CD14-positive monocyte (primary cell): ENCODE data around the gene TMEM117. TPM values are rescaled to one million over a fixed set of nuclear protein-coding genes. Genes with fewer than 3 reads are reported as not detected.

Experiments
- DNase-seq, 3 donors: peaks; one replicate each; pipeline ENCODE4 v3.0.0-alpha.2; 2011 to 2022
- H2AFZ ChIP-seq: 2 replicates; pipeline ENCODE4 v1.6.0; 2012; ENCODE audit warnings: mild to moderate bottlenecking, low read depth, low read length, inconsistent platforms; ENCODE audit not compliant: insufficient read depth, poor library complexity, severe bottlenecking
- H3K27ac ChIP-seq, 2 donors: 1 replicate in 1 of 2; 2 replicates in 1 of 2; pipeline ENCODE4 v1.5.1; 2012 to 2013; ENCODE audit warnings: low read length in 2 of 2, control low read depth in 1 of 2, inconsistent platforms in 1 of 2, low read depth in 1 of 2, mild to moderate bottlenecking in 1 of 2
- H3K27me3 ChIP-seq, 2 donors: one replicate each; pipeline versions ENCODE4 v1.6.0 to v1.6.1; 2011 to 2013; ENCODE audit warnings: low read length in 2 of 2; ENCODE audit not compliant: control insufficient read depth in 2 of 2, insufficient read depth in 2 of 2
- H3K36me3 ChIP-seq, 2 donors: replicated peaks in 1 of 2; 1 replicate in 1 of 2; 2 replicates in 1 of 2; pipeline versions ENCODE4 v1.5.1 to v1.6.1; 2012 to 2013; ENCODE audit warnings: low read length in 2 of 2, control low read depth in 1 of 2, inconsistent platforms in 1 of 2, mild to moderate bottlenecking in 1 of 2; ENCODE audit not compliant: insufficient read depth in 2 of 2, control insufficient read depth in 1 of 2
- H3K4me1 ChIP-seq, 2 donors: 1 replicate in 1 of 2; 2 replicates in 1 of 2; pipeline versions ENCODE4 v1.5.1 to v1.6.1; 2012 to 2013; ENCODE audit warnings: low read length in 2 of 2, control low read depth in 1 of 2, inconsistent platforms in 1 of 2, mild to moderate bottlenecking in 1 of 2, moderate library complexity in 1 of 2; ENCODE audit not compliant: insufficient read depth in 2 of 2, control insufficient read depth in 1 of 2
- H3K4me2 ChIP-seq: replicated peaks from 2 replicates; pipeline ENCODE3; 2012; ENCODE audit warnings: low read length, moderate library complexity, mild to moderate bottlenecking; ENCODE audit not compliant: poor library complexity, severe bottlenecking; ENCODE audit errors: extremely low read depth
- H3K4me3 ChIP-seq, 3 experiments: fragments of 200-600 bp in 1 of 3; sonication (generic) in 1 of 3; replicated peaks in 1 of 3; 1 replicate in 2 of 3; 2 replicates in 1 of 3; pipeline ENCODE4 v1.5.1; 2011 to 2013; ENCODE audit warnings: low read length in 3 of 3, mild to moderate bottlenecking in 3 of 3, control low read depth in 2 of 3, low read depth in 2 of 3, inconsistent platforms in 1 of 3, moderate library complexity in 1 of 3
- H3K79me2 ChIP-seq: 2 replicates; pipeline ENCODE4 v1.6.0; 2012; ENCODE audit warnings: mild to moderate bottlenecking, control low read depth, inconsistent platforms, low read length, moderate library complexity; ENCODE audit not compliant: insufficient read depth
- H3K9ac ChIP-seq: 2 replicates; pipeline ENCODE4 v1.6.0; 2017; ENCODE audit warnings: low read length, mild to moderate bottlenecking; ENCODE audit not compliant: insufficient read depth, poor library complexity, severe bottlenecking
- H3K9me3 ChIP-seq, 2 donors: replicated peaks in 1 of 2; 1 replicate in 1 of 2; 2 replicates in 1 of 2; pipeline versions ENCODE4 v1.5.1 to v1.6.1; 2012 to 2013; ENCODE audit warnings: low read length in 2 of 2, control low read depth in 1 of 2; ENCODE audit not compliant: control insufficient read depth in 1 of 2, insufficient read depth in 1 of 2
- H4K20me1 ChIP-seq: 2 replicates; pipeline ENCODE4 v1.6.0; 2012; ENCODE audit warnings: mild to moderate bottlenecking, low read length, control low read depth, moderate library complexity; ENCODE audit not compliant: insufficient read depth
- H3K27ac Mint-ChIP-seq, 7 donors: one replicate each; pipeline ENCODE4 v1.8.0; 2020; ENCODE audit warnings: mild to moderate bottlenecking in 7 of 7, mixed read lengths in 7 of 7, moderate library complexity in 6 of 7, inconsistent platforms in 2 of 7
- H3K27me3 Mint-ChIP-seq, 3 donors: one replicate each; pipeline ENCODE4 v1.8.0; 2021 to 2022; ENCODE audit warnings: low read depth in 3 of 3, mild to moderate bottlenecking in 3 of 3, mixed read lengths in 3 of 3, moderate library complexity in 3 of 3, inconsistent platforms in 1 of 3
- H3K36me3 Mint-ChIP-seq, 2 donors: one replicate each; pipeline ENCODE4 v1.8.0; 2020; ENCODE audit warnings: mixed read lengths in 2 of 2, inconsistent platforms in 1 of 2, mild to moderate bottlenecking in 1 of 2
- H3K4me1 Mint-ChIP-seq: one replicate; pipeline ENCODE4 v1.8.0; 2020; ENCODE audit warnings: mild to moderate bottlenecking, mixed read lengths
- H3K4me3 Mint-ChIP-seq, 2 donors: one replicate each; pipeline ENCODE4 v1.8.0; 2020; ENCODE audit warnings: mild to moderate bottlenecking in 2 of 2, mixed read lengths in 2 of 2, moderate library complexity in 1 of 2
- H3K9me3 Mint-ChIP-seq, 7 donors: one replicate each; pipeline ENCODE4 v1.8.0; 2020 to 2022; ENCODE audit warnings: mixed read lengths in 7 of 7, mild to moderate bottlenecking in 6 of 7, moderate library complexity in 6 of 7, inconsistent platforms in 2 of 7
- WGBS: methylation state at CpG from one replicate; pipeline ENCODE4 v1.1.5; 2013; ENCODE audit warnings: missing lambda C conversion rate; ENCODE audit not compliant: insufficient coverage; 5-methylcytosine and 5-hydroxymethylcytosine counted together
- intact Hi-C, 2 donors: fragments of 100-400 bp; cut with micrococcal nuclease; formaldehyde crosslinking; loops; one replicate each; pipeline versions ENCODE4 v1.15.0 to v1.15.1; 2023
- polyA plus RNA-seq, 3 donors: library from polyadenylated mRNA; depleted of rRNA in 1 of 3; unstranded in 2 of 3; stranded (reverse) in 1 of 3; fragments of 300-500 nt in 2 of 3; fragments of >200 nt in 1 of 3; fragmentation: Illumina TruSeq in 2 of 3; gene quantifications; 1 replicate in 2 of 3; 2 replicates in 1 of 3; pipeline ENCODE4 v1.2.3, GENCODE V29; 2012 to 2021
- TF ChIP-seq, protein P1 (sequence below): fragments of 200-600 bp; IDR thresholded peaks from one replicate; pipeline ENCODE4 v1.8.0; 2022; ENCODE audit warnings: antibody characterized with exemption, mild to moderate bottlenecking

Gene TMEM117
- polyA plus RNA-seq, 3 donors = 0.11 to 0.42 TPM; not detected in 1

DNA sequence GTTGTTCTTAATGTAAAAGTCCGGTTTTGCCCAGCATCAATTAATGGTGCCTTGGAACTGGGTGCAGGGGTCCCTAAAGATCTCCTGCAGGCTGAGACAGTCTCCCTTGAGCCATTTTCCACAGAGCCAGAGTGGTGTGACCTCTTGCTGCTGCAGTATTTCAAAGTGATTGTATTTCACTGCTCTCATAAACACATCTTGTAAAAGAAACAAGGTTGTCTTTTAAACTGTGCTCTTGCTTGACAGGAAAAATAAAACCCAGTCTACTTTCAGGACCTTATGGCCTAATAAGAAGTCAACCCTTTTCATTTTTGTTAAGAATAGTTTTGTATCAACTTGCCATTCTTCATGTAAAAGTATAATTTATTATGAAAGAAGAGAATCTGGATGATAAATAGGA is 44.7 kb downstream of the TMEM117 start:
- Histone ChIP-seq H3K36me3 (no peaks in the 10 kb centered on the region), H3K4me3 (no peak overlapping the region), H3K27ac (no peak overlapping the region), H2AFZ (no peak overlapping the region), H3K9ac (no peak overlapping the region), H3K79me2 (no peaks in the 10 kb centered on the region), H3K4me2 (no peak overlapping the region), H3K4me1 (no peaks in the 10 kb centered on the region), H4K20me1 (no peaks in the 10 kb centered on the region), H3K27me3 (no peaks in the 10 kb centered on the region), H3K9me3 (no peaks in the 10 kb centered on the region)
- 100% methylated on average over 1 of the region's 1 CpG for WGBS
- Mint-ChIP-seq H3K9me3 (no peaks in the 10 kb centered on the region), H3K4me1 (no peaks in the 10 kb centered on the region), H3K36me3 (no peaks in the 10 kb centered on the region), H3K27ac (no peak overlapping the region), H3K27me3 (peaks cover 2 to 3% (median 2%) of the 10 kb centered on the region in 3 donors), H3K4me3 (no peak overlapping the region)
- TF ChIP-seq, protein P1, sequence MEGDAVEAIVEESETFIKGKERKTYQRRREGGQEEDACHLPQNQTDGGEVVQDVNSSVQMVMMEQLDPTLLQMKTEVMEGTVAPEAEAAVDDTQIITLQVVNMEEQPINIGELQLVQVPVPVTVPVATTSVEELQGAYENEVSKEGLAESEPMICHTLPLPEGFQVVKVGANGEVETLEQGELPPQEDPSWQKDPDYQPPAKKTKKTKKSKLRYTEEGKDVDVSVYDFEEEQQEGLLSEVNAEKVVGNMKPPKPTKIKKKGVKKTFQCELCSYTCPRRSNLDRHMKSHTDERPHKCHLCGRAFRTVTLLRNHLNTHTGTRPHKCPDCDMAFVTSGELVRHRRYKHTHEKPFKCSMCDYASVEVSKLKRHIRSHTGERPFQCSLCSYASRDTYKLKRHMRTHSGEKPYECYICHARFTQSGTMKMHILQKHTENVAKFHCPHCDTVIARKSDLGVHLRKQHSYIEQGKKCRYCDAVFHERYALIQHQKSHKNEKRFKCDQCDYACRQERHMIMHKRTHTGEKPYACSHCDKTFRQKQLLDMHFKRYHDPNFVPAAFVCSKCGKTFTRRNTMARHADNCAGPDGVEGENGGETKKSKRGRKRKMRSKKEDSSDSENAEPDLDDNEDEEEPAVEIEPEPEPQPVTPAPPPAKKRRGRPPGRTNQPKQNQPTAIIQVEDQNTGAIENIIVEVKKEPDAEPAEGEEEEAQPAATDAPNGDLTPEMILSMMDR = no peak
- no peak for DNase-seq
- intact Hi-C loops = loop anchor here (5.0 to 10.0 kb wide), 2 partner anchors 103 to 436 kb away; no protein-coding TSS in a partner anchor

DNA sequence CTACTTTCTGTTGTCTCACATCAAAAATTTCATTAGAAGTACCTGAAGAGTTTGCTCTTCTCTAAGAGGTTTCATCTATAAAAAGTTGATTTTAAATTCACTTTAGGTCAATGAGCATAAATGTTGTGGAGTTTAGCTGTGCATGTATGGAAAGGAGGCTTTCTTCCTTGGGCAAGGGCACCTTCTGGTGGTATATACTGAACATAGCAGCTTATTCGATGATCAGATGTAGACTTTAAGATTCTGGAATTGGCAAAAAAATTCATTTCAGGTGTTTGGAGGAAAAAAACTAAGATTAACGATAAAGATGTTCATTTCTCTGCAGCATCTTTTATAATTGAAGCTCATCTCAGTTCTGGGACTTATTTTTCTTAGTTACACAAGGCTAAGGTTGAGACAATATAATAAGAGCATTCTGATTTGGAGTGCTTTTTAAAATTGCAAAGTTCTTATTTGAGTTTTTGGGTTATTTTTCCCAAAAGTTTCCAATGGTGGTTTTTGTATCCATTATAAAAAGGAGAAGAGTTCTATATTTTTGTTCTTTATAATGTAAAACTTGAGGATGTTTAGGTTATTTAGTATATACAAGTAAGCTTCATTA is 46.8 kb downstream of the TMEM117 start:
- no peaks in the 10 kb centered on the region for H3K9me3 Mint-ChIP-seq
- WGBS = no CpG with 5 or more reads among the region's 2 CpGs
- intact Hi-C loops = loop anchor here (5.0 to 10.0 kb wide), 2 partner anchors 105 to 438 kb away; no protein-coding TSS in a partner anchor

More for the DNA sequence above, 46.8 kb downstream of the TMEM117 start:
- no peak overlapping the region for H3K27ac Mint-ChIP-seq
- H3K79me2 ChIP-seq = no peaks in the 10 kb centered on the region
- no peaks in the 10 kb centered on the region for H4K20me1 ChIP-seq
- H3K36me3 Mint-ChIP-seq = no peaks in the 10 kb centered on the region
- no peak overlapping the region for H3K27ac ChIP-seq
- H3K4me1 ChIP-seq = no peaks in the 10 kb centered on the region
- peak; percentile 12 to 53 (median 28) for DNase-seq
- H3K27me3 Mint-ChIP-seq = peaks cover 0 to 3% (median 1%) of the 10 kb centered on the region in 3 donors
- H3K4me3 Mint-ChIP-seq = no peak overlapping the region
- TF ChIP-seq, protein P1 = peak; percentile 78
- H3K4me1 Mint-ChIP-seq = no peaks in the 10 kb centered on the region
- H3K9me3 ChIP-seq = no peaks in the 10 kb centered on the region
- H3K27me3 ChIP-seq = no peaks in the 10 kb centered on the region
- H3K4me3 ChIP-seq = no peak overlapping the region
- no peak overlapping the region for H3K4me2 ChIP-seq
- no peak overlapping the region for H2AFZ ChIP-seq
- H3K9ac ChIP-seq = no peak overlapping the region
- no peaks in the 10 kb centered on the region for H3K36me3 ChIP-seq
